HepG2 (cell line): ENCODE measurements around the gene XPR1. TPM values are rescaled to one million over a fixed set of nuclear protein-coding genes. Genes with fewer than 3 reads are reported as not detected.

Source experiments
- EP300 ChIP-seq, 3 experiments: sonication (generic) in 1 of 3; formaldehyde crosslinking in 1 of 3; IDR thresholded peaks; 2 replicates each; pipeline versions ENCODE4 v1.5.1 to v1.6.1; 2011 to 2020; ENCODE audit warnings: low read depth in 2 of 3, low read length in 2 of 3, borderline replicate concordance in 1 of 3, improper control_type of control experiment in 1 of 3, mild to moderate bottlenecking in 1 of 3, missing genetic modification reagents in 1 of 3, moderate library complexity in 1 of 3
- FOXA3 ChIP-seq: IDR thresholded peaks from 2 replicates; pipeline ENCODE4 v1.6.1; 2016; ENCODE audit warnings: missing genetic modification reagents, missing compliant biosample characterization
- GATAD1 ChIP-seq: IDR thresholded peaks from 2 replicates; pipeline ENCODE4 v1.6.1; 2016; ENCODE audit warnings: missing genetic modification reagents, missing compliant biosample characterization
- HMG20B ChIP-seq: conservative IDR thresholded peaks from 2 replicates; pipeline ENCODE4 v1.6.1; 2016; ENCODE audit warnings: missing genetic modification reagents, missing compliant biosample characterization
- HNRNPH1 ChIP-seq: fragments of 200-400 bp; formaldehyde crosslinking; optimal IDR thresholded peaks from 2 replicates; pipeline ENCODE3; 2017; ENCODE audit warnings: mild to moderate bottlenecking, low read depth, low read length
- MAF1 ChIP-seq: sonication (generic); formaldehyde crosslinking; IDR thresholded peaks from 2 replicates; pipeline ENCODE4 v1.5.0; 2020; ENCODE audit warnings: missing genetic modification reagents, borderline replicate concordance
- NFKBIZ ChIP-seq: IDR thresholded peaks from 2 replicates; pipeline ENCODE4 v1.6.1; 2018; ENCODE audit warnings: missing genetic modification reagents, missing compliant biosample characterization
- ONECUT2 ChIP-seq: sonication (generic); formaldehyde crosslinking; IDR thresholded peaks from 2 replicates; pipeline ENCODE4 v1.4.0; 2020; ENCODE audit warnings: missing genetic modification reagents
- POLR2A ChIP-seq, 2 experiments: IDR thresholded peaks; 2 replicates each; pipeline ENCODE4 v1.6.1; 2011; ENCODE audit warnings: low read depth in 2 of 2, low read length in 2 of 2, mild to moderate bottlenecking in 1 of 2, moderate library complexity in 1 of 2; ENCODE audit not compliant: insufficient read depth in 1 of 2
- POLR2G ChIP-seq: fragments of 200-400 bp; formaldehyde crosslinking; IDR thresholded peaks from 2 replicates; pipeline ENCODE4 v1.6.1; 2018; ENCODE audit warnings: mild to moderate bottlenecking, low read depth, low read length, moderate library complexity
- ZNF605 ChIP-seq: sonication (generic); formaldehyde crosslinking; IDR thresholded peaks from 2 replicates; pipeline ENCODE4 v1.8.0; 2022; ENCODE audit warnings: mild to moderate bottlenecking, missing genetic modification reagents
- ZNF616 ChIP-seq: sonication (generic); formaldehyde crosslinking; IDR thresholded peaks from 2 replicates; pipeline ENCODE4 v1.5.0; 2020; ENCODE audit warnings: low read depth, mild to moderate bottlenecking, missing genetic modification reagents
- ZNF747 ChIP-seq: sonication (generic); formaldehyde crosslinking; IDR thresholded peaks from 2 replicates; pipeline ENCODE4 v1.8.1; 2023; ENCODE audit warnings: missing genetic modification reagents, mild to moderate bottlenecking, borderline replicate concordance
- polyA plus RNA-seq, 8 experiments: library from polyadenylated mRNA; depleted of rRNA in 3 of 8; stranded (reverse) in 7 of 8; unstranded in 1 of 8; fragments of >200 nt; fragmentation: Illumina TruSeq in 4 of 8; extraction: Trizol in 4 of 8; gene quantifications; 2 replicates each; pipeline versions ENCODE4 v1.2.1 to v1.2.3, GENCODE V29; 2011 to 2016; ENCODE audit warnings: low read depth in 4 of 8, missing spikeins in 1 of 8, mixed read lengths in 1 of 8; ENCODE audit not compliant: insufficient read depth in 1 of 8
- total RNA-seq, 5 experiments: library from RNA; depleted of rRNA; stranded (reverse); fragments of >200 nt; fragmentation: Illumina TruSeq; extraction: Trizol; gene quantifications; 2 replicates each; pipeline ENCODE4 v1.2.3, GENCODE V29; 2016; ENCODE audit warnings: low read depth in 1 of 5
- TF ChIP-seq, protein P1 (sequence below): sonication (generic); formaldehyde crosslinking; IDR thresholded peaks from 2 replicates; pipeline ENCODE4 v1.4.0; 2020; ENCODE audit warnings: missing genetic modification reagents
- TF ChIP-seq, protein P2 (sequence below): sonication (generic); formaldehyde crosslinking; IDR thresholded peaks from 2 replicates; pipeline ENCODE4 v1.9.0; 2021; ENCODE audit warnings: missing genetic modification reagents, borderline replicate concordance
- TF ChIP-seq, protein P3 (sequence below): sonication (generic); formaldehyde crosslinking; IDR thresholded peaks from 2 replicates; pipeline ENCODE4 v1.4.0; 2020; ENCODE audit warnings: missing genetic modification reagents
- TF ChIP-seq, protein P4 (sequence below): sonication (generic); formaldehyde crosslinking; IDR thresholded peaks from 2 replicates; pipeline ENCODE4 v1.5.1; 2020; ENCODE audit warnings: mild to moderate bottlenecking, missing genetic modification reagents, moderate library complexity
- TF ChIP-seq, protein P5 (sequence below): conservative IDR thresholded peaks from 2 replicates; pipeline ENCODE4 v1.6.1; 2018; ENCODE audit warnings: missing genetic modification reagents

The XPR1 gene
- total and polyA plus RNA-seq, 2 of the 13 experiments (the other 11 are each of a cell fraction or from before 2014, with no cell fraction given): 22.3 to 23.6 TPM

DNA sequence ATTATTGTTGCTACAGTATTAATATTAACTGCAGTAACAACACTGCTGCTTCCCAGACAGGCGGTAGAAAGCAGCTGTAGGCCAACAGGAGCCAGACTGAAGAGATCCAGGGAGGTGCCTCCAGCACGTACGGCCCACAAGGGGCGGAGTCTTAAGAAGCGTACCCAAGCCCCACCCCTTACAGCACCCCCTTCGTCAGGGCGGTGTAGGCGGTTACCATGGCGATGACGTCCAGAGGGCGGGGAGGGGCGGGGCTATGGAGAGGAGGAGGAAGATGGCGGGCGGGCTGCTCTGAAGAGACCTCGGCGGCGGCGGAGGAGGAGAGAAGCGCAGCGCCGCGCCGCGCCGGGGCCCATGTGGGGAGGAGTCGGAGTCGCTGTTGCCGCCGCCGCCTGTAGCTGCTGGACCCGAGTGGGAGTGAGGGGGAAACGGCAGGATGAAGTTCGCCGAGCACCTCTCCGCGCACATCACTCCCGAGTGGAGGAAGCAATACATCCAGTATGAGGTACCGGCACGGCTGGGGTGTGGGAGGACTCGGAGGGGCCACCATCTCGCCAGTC is at the start of gene XPR1 (continued):
- TF ChIP-seq, protein P1, sequence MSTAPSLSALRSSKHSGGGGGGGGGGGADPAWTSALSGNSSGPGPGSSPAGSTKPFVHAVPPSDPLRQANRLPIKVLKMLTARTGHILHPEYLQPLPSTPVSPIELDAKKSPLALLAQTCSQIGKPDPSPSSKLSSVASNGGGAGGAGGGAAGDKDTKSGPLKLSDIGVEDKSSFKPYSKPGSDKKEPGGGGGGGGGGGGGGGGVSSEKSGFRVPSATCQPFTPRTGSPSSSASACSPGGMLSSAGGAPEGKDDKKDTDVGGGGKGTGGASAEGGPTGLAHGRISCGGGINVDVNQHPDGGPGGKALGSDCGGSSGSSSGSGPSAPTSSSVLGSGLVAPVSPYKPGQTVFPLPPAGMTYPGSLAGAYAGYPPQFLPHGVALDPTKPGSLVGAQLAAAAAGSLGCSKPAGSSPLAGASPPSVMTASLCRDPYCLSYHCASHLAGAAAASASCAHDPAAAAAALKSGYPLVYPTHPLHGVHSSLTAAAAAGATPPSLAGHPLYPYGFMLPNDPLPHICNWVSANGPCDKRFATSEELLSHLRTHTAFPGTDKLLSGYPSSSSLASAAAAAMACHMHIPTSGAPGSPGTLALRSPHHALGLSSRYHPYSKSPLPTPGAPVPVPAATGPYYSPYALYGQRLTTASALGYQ (CRISPR knock-in tag): no peak
- peak; percentile 87 for TF ChIP-seq POLR2G
- no peak for TF ChIP-seq NFKBIZ (CRISPR knock-in tag)
- TF ChIP-seq, protein P2, sequence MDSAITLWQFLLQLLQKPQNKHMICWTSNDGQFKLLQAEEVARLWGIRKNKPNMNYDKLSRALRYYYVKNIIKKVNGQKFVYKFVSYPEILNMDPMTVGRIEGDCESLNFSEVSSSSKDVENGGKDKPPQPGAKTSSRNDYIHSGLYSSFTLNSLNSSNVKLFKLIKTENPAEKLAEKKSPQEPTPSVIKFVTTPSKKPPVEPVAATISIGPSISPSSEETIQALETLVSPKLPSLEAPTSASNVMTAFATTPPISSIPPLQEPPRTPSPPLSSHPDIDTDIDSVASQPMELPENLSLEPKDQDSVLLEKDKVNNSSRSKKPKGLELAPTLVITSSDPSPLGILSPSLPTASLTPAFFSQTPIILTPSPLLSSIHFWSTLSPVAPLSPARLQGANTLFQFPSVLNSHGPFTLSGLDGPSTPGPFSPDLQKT (CRISPR knock-in tag): no peak
- TF ChIP-seq ONECUT2 (CRISPR knock-in tag): no peak
- peak; percentile 35; the same call in 1 of the 2 replicates for TF ChIP-seq GATAD1 (CRISPR knock-in tag)
- TF ChIP-seq EP300 (IDR thresholded peaks at IDR 0.05; ENCODE audit: low read depth in 2 of 2, low read length in 2 of 2): no peak
- no peak for TF ChIP-seq EP300 (CRISPR knock-in tag; IDR thresholded peaks at IDR 0.05; ENCODE audit: borderline replicate concordance)
- no peak for TF ChIP-seq HNRNPH1
- peak; percentile 64 to 71 for TF ChIP-seq POLR2A (IDR thresholded peaks at IDR 0.05; ENCODE audit: insufficient read depth in 1 of 2, low read depth in 2 of 2, low read length in 2 of 2)
- TF ChIP-seq, protein P3, sequence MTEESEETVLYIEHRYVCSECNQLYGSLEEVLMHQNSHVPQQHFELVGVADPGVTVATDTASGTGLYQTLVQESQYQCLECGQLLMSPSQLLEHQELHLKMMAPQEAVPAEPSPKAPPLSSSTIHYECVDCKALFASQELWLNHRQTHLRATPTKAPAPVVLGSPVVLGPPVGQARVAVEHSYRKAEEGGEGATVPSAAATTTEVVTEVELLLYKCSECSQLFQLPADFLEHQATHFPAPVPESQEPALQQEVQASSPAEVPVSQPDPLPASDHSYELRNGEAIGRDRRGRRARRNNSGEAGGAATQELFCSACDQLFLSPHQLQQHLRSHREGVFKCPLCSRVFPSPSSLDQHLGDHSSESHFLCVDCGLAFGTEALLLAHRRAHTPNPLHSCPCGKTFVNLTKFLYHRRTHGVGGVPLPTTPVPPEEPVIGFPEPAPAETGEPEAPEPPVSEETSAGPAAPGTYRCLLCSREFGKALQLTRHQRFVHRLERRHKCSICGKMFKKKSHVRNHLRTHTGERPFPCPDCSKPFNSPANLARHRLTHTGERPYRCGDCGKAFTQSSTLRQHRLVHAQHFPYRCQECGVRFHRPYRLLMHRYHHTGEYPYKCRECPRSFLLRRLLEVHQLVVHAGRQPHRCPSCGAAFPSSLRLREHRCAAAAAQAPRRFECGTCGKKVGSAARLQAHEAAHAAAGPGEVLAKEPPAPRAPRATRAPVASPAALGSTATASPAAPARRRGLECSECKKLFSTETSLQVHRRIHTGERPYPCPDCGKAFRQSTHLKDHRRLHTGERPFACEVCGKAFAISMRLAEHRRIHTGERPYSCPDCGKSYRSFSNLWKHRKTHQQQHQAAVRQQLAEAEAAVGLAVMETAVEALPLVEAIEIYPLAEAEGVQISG (CRISPR knock-in tag): peak; percentile 36; the same call in 1 of the 2 replicates
- no peak; the same call in 1 of the 2 replicates for TF ChIP-seq ZNF616 (CRISPR knock-in tag)
- TF ChIP-seq, protein P4, sequence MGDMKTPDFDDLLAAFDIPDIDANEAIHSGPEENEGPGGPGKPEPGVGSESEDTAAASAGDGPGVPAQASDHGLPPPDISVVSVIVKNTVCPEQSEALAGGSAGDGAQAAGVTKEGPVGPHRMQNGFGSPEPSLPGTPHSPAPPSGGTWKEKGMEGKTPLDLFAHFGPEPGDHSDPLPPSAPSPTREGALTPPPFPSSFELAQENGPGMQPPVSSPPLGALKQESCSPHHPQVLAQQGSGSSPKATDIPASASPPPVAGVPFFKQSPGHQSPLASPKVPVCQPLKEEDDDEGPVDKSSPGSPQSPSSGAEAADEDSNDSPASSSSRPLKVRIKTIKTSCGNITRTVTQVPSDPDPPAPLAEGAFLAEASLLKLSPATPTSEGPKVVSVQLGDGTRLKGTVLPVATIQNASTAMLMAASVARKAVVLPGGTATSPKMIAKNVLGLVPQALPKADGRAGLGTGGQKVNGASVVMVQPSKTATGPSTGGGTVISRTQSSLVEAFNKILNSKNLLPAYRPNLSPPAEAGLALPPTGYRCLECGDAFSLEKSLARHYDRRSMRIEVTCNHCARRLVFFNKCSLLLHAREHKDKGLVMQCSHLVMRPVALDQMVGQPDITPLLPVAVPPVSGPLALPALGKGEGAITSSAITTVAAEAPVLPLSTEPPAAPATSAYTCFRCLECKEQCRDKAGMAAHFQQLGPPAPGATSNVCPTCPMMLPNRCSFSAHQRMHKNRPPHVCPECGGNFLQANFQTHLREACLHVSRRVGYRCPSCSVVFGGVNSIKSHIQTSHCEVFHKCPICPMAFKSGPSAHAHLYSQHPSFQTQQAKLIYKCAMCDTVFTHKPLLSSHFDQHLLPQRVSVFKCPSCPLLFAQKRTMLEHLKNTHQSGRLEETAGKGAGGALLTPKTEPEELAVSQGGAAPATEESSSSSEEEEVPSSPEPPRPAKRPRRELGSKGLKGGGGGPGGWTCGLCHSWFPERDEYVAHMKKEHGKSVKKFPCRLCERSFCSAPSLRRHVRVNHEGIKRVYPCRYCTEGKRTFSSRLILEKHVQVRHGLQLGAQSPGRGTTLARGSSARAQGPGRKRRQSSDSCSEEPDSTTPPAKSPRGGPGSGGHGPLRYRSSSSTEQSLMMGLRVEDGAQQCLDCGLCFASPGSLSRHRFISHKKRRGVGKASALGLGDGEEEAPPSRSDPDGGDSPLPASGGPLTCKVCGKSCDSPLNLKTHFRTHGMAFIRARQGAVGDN: peak; percentile 78
- TF ChIP-seq FOXA3 (CRISPR knock-in tag): no peak
- no peak for TF ChIP-seq MAF1 (CRISPR knock-in tag)
- TF ChIP-seq HMG20B (CRISPR knock-in tag): no peak
- TF ChIP-seq ZNF747 (CRISPR knock-in tag): 0 out of 2 replicates have a peak, but pooled peaks have one; percentile 51
- TF ChIP-seq, protein P5, sequence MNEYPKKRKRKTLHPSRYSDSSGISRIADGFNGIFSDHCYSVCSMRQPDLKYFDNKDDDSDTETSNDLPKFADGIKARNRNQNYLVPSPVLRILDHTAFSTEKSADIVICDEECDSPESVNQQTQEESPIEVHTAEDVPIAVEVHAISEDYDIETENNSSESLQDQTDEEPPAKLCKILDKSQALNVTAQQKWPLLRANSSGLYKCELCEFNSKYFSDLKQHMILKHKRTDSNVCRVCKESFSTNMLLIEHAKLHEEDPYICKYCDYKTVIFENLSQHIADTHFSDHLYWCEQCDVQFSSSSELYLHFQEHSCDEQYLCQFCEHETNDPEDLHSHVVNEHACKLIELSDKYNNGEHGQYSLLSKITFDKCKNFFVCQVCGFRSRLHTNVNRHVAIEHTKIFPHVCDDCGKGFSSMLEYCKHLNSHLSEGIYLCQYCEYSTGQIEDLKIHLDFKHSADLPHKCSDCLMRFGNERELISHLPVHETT (CRISPR knock-in tag): no peak
- TF ChIP-seq ZNF605 (CRISPR knock-in tag): peak; percentile 31; the same call in 1 of the 2 replicates
